HFFc6 (cell line): ENCODE results near the gene ANKRD35. TPM values are rescaled to one million over a fixed set of nuclear protein-coding genes. Genes with fewer than 3 reads are reported as not detected.
A peak's percentile ranks its signal among the peaks of the same experiment; 100 is the strongest.
"Not testable (repeated sequence)": the region's sequence is repeated elsewhere in the genome, so short reads cannot be mapped to it uniquely, and the experiment has no call there.

Experiments
- DNase-seq: peaks from one replicate; pipeline ENCODE4 v3.0.0-alpha.2; 2018
- H3K27ac Mint-ChIP-seq: 2 replicates; pipeline ENCODE4 v1.8.0; 2020; ENCODE audit warnings: mild to moderate bottlenecking, mixed read lengths
- H3K27me3 Mint-ChIP-seq: 2 replicates; pipeline ENCODE4 v1.8.0; 2021; ENCODE audit warnings: mild to moderate bottlenecking, moderate library complexity, mixed read lengths; ENCODE audit not compliant: insufficient read depth
- H3K36me3 Mint-ChIP-seq: 2 replicates; pipeline ENCODE4 v1.8.0; 2021; ENCODE audit warnings: low read depth, mixed read lengths
- H3K4me1 Mint-ChIP-seq: 2 replicates; pipeline ENCODE4 v1.8.0; 2020; ENCODE audit warnings: low read depth, mixed read lengths
- H3K4me3 Mint-ChIP-seq: 2 replicates; pipeline ENCODE4 v1.8.0; 2020; ENCODE audit warnings: mild to moderate bottlenecking, moderate library complexity, mixed read lengths
- H3K9me3 Mint-ChIP-seq: 2 replicates; pipeline ENCODE4 v1.8.0; 2020; ENCODE audit warnings: mild to moderate bottlenecking, mixed read lengths
- total RNA-seq, 6 experiments: library from RNA; stranded (reverse); fragmentation: NEBNext Ultra II Directional; extraction: Animal tissue kit (Norgen Biotek cat#: 25700); gene quantifications; 2 replicates in 1 of 6; 3 replicates in 5 of 6; pipeline ENCODE4 v1.2.3, GENCODE V29; 2021
- TF ChIP-seq, protein P1 (sequence below): fragments of 200-600 bp; sonication (generic); IDR thresholded peaks from 2 replicates; pipeline ENCODE4 v1.5.0; 2021; ENCODE audit warnings: antibody characterized with exemption, mild to moderate bottlenecking

ANKRD35 gene
- total RNA-seq, 6 experiments from 2014 or later, result 0.75 to 2.0 (median 1.1) TPM

GRCh38 chr1:145843031-145843430, 42.6 kb downstream of the ANKRD35 start:
- H3K9me3 Mint-ChIP-seq, result no peaks in the 10 kb centered on the region
- no peak overlapping the region for H3K27ac Mint-ChIP-seq
- H3K4me3 Mint-ChIP-seq, result no peak overlapping the region
- peaks cover 7% of the 10 kb centered on the region for H3K4me1 Mint-ChIP-seq
- H3K36me3 Mint-ChIP-seq, result 0 out of 2 replicates have a peak, but pooled peaks cover 12% of the 10 kb centered on the region
- TF ChIP-seq, protein P1, sequence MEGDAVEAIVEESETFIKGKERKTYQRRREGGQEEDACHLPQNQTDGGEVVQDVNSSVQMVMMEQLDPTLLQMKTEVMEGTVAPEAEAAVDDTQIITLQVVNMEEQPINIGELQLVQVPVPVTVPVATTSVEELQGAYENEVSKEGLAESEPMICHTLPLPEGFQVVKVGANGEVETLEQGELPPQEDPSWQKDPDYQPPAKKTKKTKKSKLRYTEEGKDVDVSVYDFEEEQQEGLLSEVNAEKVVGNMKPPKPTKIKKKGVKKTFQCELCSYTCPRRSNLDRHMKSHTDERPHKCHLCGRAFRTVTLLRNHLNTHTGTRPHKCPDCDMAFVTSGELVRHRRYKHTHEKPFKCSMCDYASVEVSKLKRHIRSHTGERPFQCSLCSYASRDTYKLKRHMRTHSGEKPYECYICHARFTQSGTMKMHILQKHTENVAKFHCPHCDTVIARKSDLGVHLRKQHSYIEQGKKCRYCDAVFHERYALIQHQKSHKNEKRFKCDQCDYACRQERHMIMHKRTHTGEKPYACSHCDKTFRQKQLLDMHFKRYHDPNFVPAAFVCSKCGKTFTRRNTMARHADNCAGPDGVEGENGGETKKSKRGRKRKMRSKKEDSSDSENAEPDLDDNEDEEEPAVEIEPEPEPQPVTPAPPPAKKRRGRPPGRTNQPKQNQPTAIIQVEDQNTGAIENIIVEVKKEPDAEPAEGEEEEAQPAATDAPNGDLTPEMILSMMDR, result no peak
- H3K27me3 Mint-ChIP-seq, result peaks cover 4% of the 10 kb centered on the region; the same call in 1 of the 2 replicates
- DNase-seq, result no peak

DNA sequence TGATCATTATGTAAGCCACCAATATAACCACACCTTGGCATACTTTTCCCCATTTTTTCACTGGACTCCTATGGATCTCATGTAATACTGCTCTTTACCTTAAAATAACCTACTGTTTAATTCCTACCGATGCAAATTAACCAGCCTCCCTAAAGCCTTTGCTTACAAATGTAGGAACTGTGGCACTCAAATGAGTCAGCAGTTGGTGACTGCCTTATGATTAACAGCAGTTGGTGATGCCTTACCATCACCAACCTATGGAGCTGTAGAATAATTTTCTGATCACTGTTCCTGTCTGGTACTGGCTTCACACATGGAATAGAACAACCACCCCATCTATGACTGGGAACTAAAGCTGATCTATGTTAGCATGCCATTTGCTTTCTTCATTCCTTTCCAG, 48.0 kb downstream of the ANKRD35 start:
- Mint-ChIP-seq H3K27me3 (no peaks in the 10 kb centered on the region; the same call in 1 of the 2 replicates), H3K4me1 (no peaks in the 10 kb centered on the region)

GRCh38 chr1:145830810-145831209, 54.9 kb downstream of the ANKRD35 start:
- H3K36me3 Mint-ChIP-seq, result peaks cover 59% of the 10 kb centered on the region
- not testable (repeated sequence) for H3K9me3 Mint-ChIP-seq, H3K4me3 Mint-ChIP-seq, H3K27ac Mint-ChIP-seq, H3K27me3 Mint-ChIP-seq, DNase-seq
- H3K4me1 Mint-ChIP-seq, result peaks cover 23% of the 10 kb centered on the region

More for the DNA sequence above, 48.0 kb downstream of the ANKRD35 start:
- Mint-ChIP-seq H3K36me3 (peaks cover 23% of the 10 kb centered on the region), H3K27ac (no peak overlapping the region), H3K4me3 (no peak overlapping the region), H3K9me3 (no peaks in the 10 kb centered on the region)
- TF ChIP-seq, protein P1, result no peak
- DNase-seq, result no peak

DNA sequence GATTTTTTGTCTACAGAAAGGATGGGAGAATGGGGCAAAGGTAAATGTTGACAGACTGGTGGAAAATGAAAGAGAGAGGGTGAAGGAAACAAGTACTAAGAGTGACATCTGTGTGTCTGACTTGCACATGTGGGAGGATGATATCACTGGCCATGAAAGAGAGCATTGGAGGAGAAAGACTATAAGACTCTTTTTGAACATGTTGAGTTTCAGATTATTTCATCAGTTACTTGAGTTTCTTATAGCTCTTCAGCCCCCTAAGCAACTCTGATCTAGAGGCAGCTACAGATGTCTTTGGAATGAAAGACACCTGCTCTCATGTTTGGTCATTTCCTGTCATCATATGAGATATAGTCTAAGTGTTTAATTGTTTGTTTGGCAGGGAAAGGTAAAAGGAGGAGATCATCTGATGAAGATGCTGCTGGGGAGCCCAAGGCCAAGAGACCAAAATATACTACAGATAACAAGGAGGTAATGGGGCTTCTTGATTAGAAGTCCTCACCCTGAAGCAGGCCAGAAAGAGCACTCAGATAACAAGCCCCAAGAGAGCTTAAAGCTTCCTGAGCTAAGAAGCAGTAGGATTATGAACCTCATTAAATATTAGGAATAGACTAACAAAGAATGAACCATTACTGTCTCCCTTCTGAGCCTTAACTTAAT, 57.2 kb downstream of the ANKRD35 start:
- no peak for DNase-seq
- no peak overlapping the region for H3K4me3 Mint-ChIP-seq
- H3K36me3 Mint-ChIP-seq, result peaks cover 67% of the 10 kb centered on the region
- H3K4me1 Mint-ChIP-seq, result peaks cover 30% of the 10 kb centered on the region
- TF ChIP-seq, protein P1, result no peak
- H3K27ac Mint-ChIP-seq, result peak overlapping the region; percentile 67
- peaks cover 5% of the 10 kb centered on the region; the same call in 1 of the 2 replicates for H3K27me3 Mint-ChIP-seq
- H3K9me3 Mint-ChIP-seq, result no peaks in the 10 kb centered on the region

DNA sequence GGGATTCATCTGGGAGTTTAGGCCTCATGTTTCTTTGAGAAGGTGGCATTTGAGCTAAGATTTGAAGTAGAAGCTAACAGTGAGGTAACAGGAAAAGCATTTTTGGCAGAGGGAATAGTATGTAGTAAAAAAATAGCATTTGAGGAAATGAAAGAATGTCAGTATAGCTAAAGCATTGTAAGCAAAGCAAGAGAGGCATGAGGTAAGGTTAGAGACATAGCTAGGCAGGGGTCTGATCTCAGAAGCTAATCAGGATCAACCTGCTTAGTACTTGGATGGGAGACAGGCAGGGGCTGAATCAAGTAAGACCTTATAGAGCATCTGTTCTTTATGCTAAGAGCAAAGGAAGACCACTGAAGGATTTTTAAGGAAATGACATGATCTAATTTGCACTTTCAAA, 57.7 kb downstream of the ANKRD35 start:
- Mint-ChIP-seq H3K36me3 (peaks cover 62% of the 10 kb centered on the region), H3K4me1 (peaks cover 30% of the 10 kb centered on the region), H3K4me3 (peak overlapping the region; percentile 11; the same call in 1 of the 2 replicates), H3K27me3 (peaks cover 5% of the 10 kb centered on the region; the same call in 1 of the 2 replicates), H3K27ac (peak overlapping the region; percentile 67), H3K9me3 (no peaks in the 10 kb centered on the region)
- DNase-seq, result no peak
- TF ChIP-seq, protein P1, result no peak

GRCh38 chr1:145826030-145826429, 59.6 kb downstream of the ANKRD35 start:
- Mint-ChIP-seq H3K4me3 (peak overlapping the region; percentile 95), H3K4me1 (peaks cover 30% of the 10 kb centered on the region), H3K9me3 (no peaks in the 10 kb centered on the region), H3K27ac (peak overlapping the region; percentile 42), H3K27me3 (peaks cover 4% of the 10 kb centered on the region; the same call in 1 of the 2 replicates), H3K36me3 (peaks cover 49% of the 10 kb centered on the region)
- DNase-seq, result no peak
- TF ChIP-seq, protein P1, result peak; percentile 25
